ENCODE measurements around the gene HMGCS1. TPM values are rescaled to one million over a fixed set of nuclear protein-coding genes. Genes with fewer than 3 reads are reported as not detected.

HMGCS1 gene
- total and polyA plus RNA-seq, 2 of the 4 experiments (the other 2 are of a cell fraction): 27.5 to 30.6 TPM

DNA sequence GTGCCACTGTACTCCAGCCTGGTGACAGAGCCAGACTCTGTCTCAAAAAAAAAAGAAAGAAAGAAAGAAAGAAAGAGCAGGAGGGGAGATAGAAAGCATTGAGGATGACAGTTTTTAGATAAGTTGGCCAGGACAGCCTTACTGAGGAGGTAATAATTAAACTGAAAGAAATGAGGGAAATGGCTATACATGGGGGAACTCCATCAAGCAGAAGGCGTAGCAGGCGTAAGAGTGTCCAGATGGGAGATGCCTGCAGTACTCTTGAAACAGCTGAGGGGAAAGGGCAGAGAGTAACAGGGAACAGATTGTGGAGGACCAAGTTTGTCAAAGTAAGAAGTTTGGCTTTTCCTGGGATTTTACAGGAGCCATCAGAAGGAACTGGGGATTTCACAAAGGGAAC, 57.5 kb downstream of the HMGCS1 start:
- dilution Hi-C loops (cut with HindIII; ENCODE audit: low sequenced_read_pairs, unreplicated experiment) (no loop called here), intact Hi-C loops (cut with micrococcal nuclease) (no loop called here), in situ Hi-C loops (cut with MboI; ENCODE audit: low sequenced_read_pairs) (no loop called here)
- no peak overlapping the region for H3K9ac ChIP-seq (ENCODE audit: low read depth, low read length)
- H4K20me1 ChIP-seq (ENCODE audit: insufficient read depth, low read length): no peaks in the 10 kb centered on the region
- no peaks in the 10 kb centered on the region for H3K79me1 ChIP-seq (ENCODE audit: low read depth in 1 of 2, low read length in 2 of 2)
- no peak overlapping the region for H3K56ac ChIP-seq (ENCODE audit: extremely low read depth, insufficient read depth, low read length)
- no peak overlapping the region for H3K18ac ChIP-seq (ENCODE audit: low read depth, low read length)
- no peak overlapping the region for H2BK20ac ChIP-seq (ENCODE audit: low read depth, low read length)
- no peak overlapping the region for H2AK9ac ChIP-seq (replicated peaks; ENCODE audit: low read depth, low read length, poor library complexity)
- H3K4me1 ChIP-seq (ENCODE audit: control insufficient read depth, insufficient read depth, low read length): no peaks in the 10 kb centered on the region
- H3K36me3 ChIP-seq (ENCODE audit: control insufficient read depth, insufficient read depth, low read length): no peaks in the 10 kb centered on the region
- no peak overlapping the region for H2BK5ac ChIP-seq (ENCODE audit: low read depth, low read length, poor library complexity, severe bottlenecking)
- no peak overlapping the region for H2AK5ac ChIP-seq (ENCODE audit: low read depth, low read length)
- 50% methylated on average over 2 of the region's 2 CpGs; no CpG with 5 or more reads in 1 of the 2 experiments for WGBS, 2 experiments (ENCODE audit: extremely low coverage in 2 of 2, insufficient read length in 1 of 2)
- ChIA-PET CTCF (no interaction called here), POLR2A (ENCODE audit: unreplicated experiment) (no interaction called here)
- no peak overlapping the region for H3K23ac ChIP-seq (ENCODE audit: low read depth, low read length)
- H4K5ac ChIP-seq (ENCODE audit: low read depth, low read length): no peak overlapping the region
- peaks cover 2% of the 10 kb centered on the region for H3K27me3 ChIP-seq (ENCODE audit: control insufficient read depth, insufficient read depth, low read length)
- H3K9me1 ChIP-seq (ENCODE audit: insufficient read depth, low read length): no peaks in the 10 kb centered on the region
- no peak overlapping the region for H4K8ac ChIP-seq (ENCODE audit: low read depth in 2 of 2, low read length in 2 of 2)
- ATAC-seq (ENCODE audit: low read depth) (no peak), DNase-seq (no peak)
- no peaks in the 10 kb centered on the region for H3K9me3 ChIP-seq (ENCODE audit: control insufficient read depth, insufficient read depth, low read length)
- H3K4ac ChIP-seq (ENCODE audit: low read depth, low read length): no peak overlapping the region
- no peak overlapping the region for H3K4me3 ChIP-seq (ENCODE audit: insufficient read depth, low read depth, low read length)
- TF ChIP-seq BHLHE40 (IDR thresholded peaks at IDR 0.05; ENCODE audit: low read depth, low read length) (no peak), FOS (IDR thresholded peaks at IDR 0.05; ENCODE audit: low read depth, low read length) (no peak), RCOR1 (IDR thresholded peaks at IDR 0.05; ENCODE audit: insufficient replicate concordance, low read length) (no peak), POLR2A (IDR thresholded peaks at IDR 0.05; ENCODE audit: low read depth, low read length) (no peak)
- no peak overlapping the region for H2BK15ac ChIP-seq (ENCODE audit: low read depth, low read length)
- H2AFZ ChIP-seq (replicated peaks; ENCODE audit: low read length, poor library complexity): no peak overlapping the region
- no peak overlapping the region for H3K14ac ChIP-seq (replicated peaks; ENCODE audit: low read depth, low read length)
- H4K91ac ChIP-seq (ENCODE audit: insufficient read depth, low read depth, low read length): no peak overlapping the region
- H3K27ac ChIP-seq (ENCODE audit: insufficient read depth, low read length): no peak overlapping the region
- no peak overlapping the region for H3K4me2 ChIP-seq (ENCODE audit: low read depth, low read length)
- no TSS peak for BruUV-seq (replicated peaks)
- no peak overlapping the region for H2BK120ac ChIP-seq (ENCODE audit: low read depth, low read length)
